ENCODE data around the gene ERN1. TPM values are rescaled to one million over a fixed set of nuclear protein-coding genes. Genes with fewer than 3 reads are reported as not detected.

The ERN1 gene
- total RNA-seq, 4 donors from 2014 or later: 17.2 to 30.0 (median 24.0) TPM

DNA sequence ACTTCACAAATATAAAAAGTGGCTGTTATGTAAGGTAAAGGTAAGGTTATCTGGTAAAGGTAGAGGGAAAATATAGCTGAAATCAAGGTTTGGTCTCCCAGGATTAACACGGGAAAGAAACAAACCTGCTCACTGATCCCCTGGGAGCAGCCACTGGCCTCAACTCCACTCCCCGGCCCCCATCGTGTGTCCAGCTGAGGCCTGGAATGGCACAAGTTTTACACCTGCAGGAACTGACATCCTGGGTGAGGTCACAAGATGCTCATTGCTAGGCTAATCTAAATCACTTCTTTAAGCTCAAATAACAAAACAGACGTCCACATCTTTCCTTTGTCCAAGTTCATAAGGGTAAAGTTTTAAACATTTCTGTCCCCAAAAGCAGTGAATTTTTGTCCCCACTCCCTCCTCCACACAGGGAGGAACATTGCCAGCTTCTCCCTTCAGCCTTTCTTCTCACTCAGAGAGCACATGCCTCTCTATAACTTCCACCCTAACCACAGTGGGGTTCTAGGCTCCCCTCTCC is 46.3 kb downstream of the ERN1 start:
- peaks cover 0 to 38% (median 17%) of the 10 kb centered on the region in 4 donors for H3K4me1 ChIP-seq
- no peak for DNase-seq
- peak overlapping the region; percentile 26 to 85 (median 52) for H3K27ac ChIP-seq
- no peaks in the 10 kb centered on the region for H3K9me3 ChIP-seq
- no peaks in the 10 kb centered on the region for H3K27me3 ChIP-seq
- peaks cover 0 to 2% (median 0%) of the 10 kb centered on the region in 3 donors for H3K36me3 ChIP-seq
- TF ChIP-seq POLR2A (IDR thresholded peaks at IDR 0.05): no peak
- TF ChIP-seq, protein P1, sequence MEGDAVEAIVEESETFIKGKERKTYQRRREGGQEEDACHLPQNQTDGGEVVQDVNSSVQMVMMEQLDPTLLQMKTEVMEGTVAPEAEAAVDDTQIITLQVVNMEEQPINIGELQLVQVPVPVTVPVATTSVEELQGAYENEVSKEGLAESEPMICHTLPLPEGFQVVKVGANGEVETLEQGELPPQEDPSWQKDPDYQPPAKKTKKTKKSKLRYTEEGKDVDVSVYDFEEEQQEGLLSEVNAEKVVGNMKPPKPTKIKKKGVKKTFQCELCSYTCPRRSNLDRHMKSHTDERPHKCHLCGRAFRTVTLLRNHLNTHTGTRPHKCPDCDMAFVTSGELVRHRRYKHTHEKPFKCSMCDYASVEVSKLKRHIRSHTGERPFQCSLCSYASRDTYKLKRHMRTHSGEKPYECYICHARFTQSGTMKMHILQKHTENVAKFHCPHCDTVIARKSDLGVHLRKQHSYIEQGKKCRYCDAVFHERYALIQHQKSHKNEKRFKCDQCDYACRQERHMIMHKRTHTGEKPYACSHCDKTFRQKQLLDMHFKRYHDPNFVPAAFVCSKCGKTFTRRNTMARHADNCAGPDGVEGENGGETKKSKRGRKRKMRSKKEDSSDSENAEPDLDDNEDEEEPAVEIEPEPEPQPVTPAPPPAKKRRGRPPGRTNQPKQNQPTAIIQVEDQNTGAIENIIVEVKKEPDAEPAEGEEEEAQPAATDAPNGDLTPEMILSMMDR (IDR thresholded peaks at IDR 0.05): no peak
- no peak overlapping the region for H3K4me3 ChIP-seq

DNA sequence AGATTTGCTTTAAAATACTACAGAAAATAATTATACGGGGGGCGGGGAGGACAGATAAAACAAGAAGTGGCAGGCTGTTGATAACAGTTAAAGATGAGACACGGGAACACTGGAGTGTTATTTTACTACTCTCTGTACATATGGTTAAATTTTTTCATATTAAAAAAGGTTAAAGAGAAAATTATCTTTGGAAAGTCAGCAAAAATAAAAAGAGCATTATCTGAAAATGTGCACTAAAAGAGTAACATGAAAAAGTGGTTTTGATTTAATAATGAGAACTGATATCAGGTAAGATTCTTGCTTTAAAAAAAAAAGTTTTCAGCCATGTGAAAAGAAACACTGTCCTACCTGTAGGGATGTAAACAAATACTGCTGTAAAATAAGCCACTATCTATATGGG is 46.9 kb downstream of the ERN1 start:
- Histone ChIP-seq H3K27me3 (no peaks in the 10 kb centered on the region), H3K36me3 (peaks cover 0 to 5% (median 0%) of the 10 kb centered on the region in 3 donors), H3K9me3 (no peaks in the 10 kb centered on the region), H3K4me1 (peaks cover 0 to 38% (median 17%) of the 10 kb centered on the region in 4 donors), H3K27ac (peak overlapping the region; percentile 45 to 85 (median 51)), H3K4me3 (no peak overlapping the region)
- TF ChIP-seq, protein P1 (IDR thresholded peaks at IDR 0.05): no peak
- TF ChIP-seq POLR2A (IDR thresholded peaks at IDR 0.05): no peak
- no peak for DNase-seq

DNA sequence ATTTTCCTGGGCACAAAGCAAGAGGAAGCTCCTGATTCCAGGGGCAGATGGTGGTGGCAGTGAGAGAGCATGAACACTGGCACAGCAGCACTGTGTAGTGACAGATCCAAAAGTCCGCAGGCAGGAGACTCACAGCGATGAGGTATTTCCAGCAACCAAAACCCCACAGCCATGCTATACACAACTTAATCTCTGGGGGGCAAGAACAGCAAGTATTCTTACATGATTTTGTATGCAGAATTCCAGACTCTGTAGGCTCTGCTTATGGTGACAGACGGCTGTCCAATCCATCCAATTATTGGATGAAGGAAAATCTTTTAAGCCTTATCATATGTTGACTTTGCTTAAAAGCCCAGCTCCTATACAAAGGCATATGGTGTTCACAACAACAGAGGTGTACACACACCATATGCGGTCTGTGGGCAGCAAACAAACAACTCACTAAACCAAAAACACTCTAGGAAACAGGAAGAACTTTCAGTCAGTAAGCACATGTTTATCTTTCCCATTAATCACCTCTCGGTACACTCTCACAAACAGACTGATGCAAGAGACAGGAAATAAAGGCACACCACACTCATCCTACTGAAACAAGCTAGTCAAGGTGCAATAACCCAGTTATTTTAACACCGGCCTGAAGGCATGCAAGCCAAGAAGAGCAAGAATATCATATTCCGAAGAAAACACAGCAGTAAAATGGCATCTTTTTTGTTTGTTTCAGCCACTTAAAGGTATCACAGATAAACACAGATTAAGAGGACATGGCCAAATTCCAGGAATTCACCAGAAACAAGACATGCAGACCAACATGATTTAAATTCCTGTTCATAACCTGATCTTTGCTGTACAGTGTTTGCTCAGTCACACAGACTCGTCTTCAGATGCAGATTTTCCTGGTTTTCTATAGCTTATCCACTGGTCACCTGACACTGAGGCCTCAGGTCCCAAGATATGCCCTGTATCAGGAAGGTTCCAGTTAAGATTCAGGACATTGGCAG is 47.8 kb downstream of the ERN1 start:
- Histone ChIP-seq H3K36me3 (peaks cover 0 to 5% (median 0%) of the 10 kb centered on the region in 3 donors), H3K4me3 (no peak overlapping the region), H3K9me3 (no peaks in the 10 kb centered on the region), H3K27me3 (no peaks in the 10 kb centered on the region), H3K27ac (peak overlapping the region; percentile 45 to 76 (median 51)), H3K4me1 (peaks cover 0 to 38% (median 17%) of the 10 kb centered on the region in 4 donors)
- TF ChIP-seq, protein P1 (IDR thresholded peaks at IDR 0.05): peak in 1 of 6 experiments; percentile 10
- TF ChIP-seq POLR2A (IDR thresholded peaks at IDR 0.05): peak in 1 of 2 donors; percentile 31
- DNase-seq: peak in 2 of 3 donors; percentile 51 to 79

DNA sequence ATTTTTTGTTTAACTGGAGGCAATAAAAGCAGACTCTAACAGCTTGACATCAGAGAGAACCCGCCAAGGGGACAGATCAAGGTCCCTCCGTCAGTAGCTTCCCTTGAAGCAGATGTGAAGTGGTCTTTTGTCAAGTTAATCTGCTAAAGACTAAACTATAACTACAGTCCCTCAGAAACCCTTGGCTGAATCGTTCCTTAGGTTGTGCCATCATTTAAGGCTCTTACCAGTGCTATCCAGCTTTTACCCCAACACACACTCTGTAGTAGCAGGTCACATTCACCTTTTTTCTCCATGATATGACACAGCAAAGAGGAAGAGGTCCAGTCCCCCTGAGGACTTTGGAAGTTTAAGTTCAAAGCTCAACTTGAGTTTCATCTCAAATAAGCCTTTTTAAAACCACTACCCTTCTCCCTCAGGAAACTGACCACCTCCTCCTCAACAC is 49.7 kb downstream of the ERN1 start:
- DNase-seq: no peak
- Histone ChIP-seq H3K4me1 (peaks cover 0 to 38% (median 16%) of the 10 kb centered on the region in 4 donors), H3K27me3 (no peaks in the 10 kb centered on the region), H3K36me3 (peaks cover 0 to 5% (median 0%) of the 10 kb centered on the region in 3 donors), H3K27ac (no peak overlapping the region), H3K9me3 (no peaks in the 10 kb centered on the region), H3K4me3 (no peak overlapping the region)
- TF ChIP-seq, protein P1 (IDR thresholded peaks at IDR 0.05): no peak
- TF ChIP-seq POLR2A (IDR thresholded peaks at IDR 0.05): no peak

DNA sequence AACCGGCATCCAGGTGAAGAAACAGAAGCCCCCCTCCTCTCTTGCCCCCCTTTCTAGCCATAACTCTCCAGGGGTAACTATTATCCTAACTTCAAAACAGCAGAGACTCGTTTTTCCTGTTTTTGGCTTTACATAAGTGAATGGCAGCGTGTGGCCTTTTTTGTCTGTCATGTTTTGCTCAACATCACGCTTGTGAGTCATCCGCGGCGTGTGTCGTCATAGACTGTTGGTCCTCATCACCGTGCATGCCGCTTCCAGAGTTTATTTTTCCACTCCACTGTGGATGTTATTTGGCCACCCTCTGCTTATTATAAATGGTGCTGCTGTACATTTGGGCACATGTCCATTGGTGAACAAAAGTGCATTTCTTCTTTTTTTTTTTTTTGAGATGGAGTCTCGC is 52.6 kb downstream of the ERN1 start:
- Histone ChIP-seq H3K9me3 (no peaks in the 10 kb centered on the region), H3K4me1 (peaks cover 0 to 20% (median 3%) of the 10 kb centered on the region in 4 donors), H3K36me3 (peaks cover 0 to 5% (median 0%) of the 10 kb centered on the region in 3 donors), H3K27me3 (no peaks in the 10 kb centered on the region), H3K4me3 (no peak overlapping the region), H3K27ac (no peak overlapping the region)
- DNase-seq: no peak
- TF ChIP-seq, protein P1 (IDR thresholded peaks at IDR 0.05): no peak
- no peak for TF ChIP-seq POLR2A (IDR thresholded peaks at IDR 0.05)

All from Peyer's patch (tissue), 4 donors.